Measurements from ENCODE around the gene NREP.

- TF ChIP-seq CTCF (IDR thresholded peaks at IDR 0.05; ENCODE audit: low read depth, low read length) (no peak), EZH2phosphoT487 (IDR thresholded peaks at IDR 0.05; ENCODE audit: low read depth) (no peak)
These were observed 30.0 kb upstream of the NREP start for GRCh38 chr5:111787006-111787405.
